ENCODE data around the gene PMVK.

- TF ChIP-seq CTCF (IDR thresholded peaks at IDR 0.05) (no peak), EP300 (IDR thresholded peaks at IDR 0.05) (no peak), POLR2A (IDR thresholded peaks at IDR 0.05) (no peak)
Measured at GRCh38 chr1:154910851-154911250, 25.7 kb downstream of the PMVK start.

Measured in tibial nerve (tissue), 4 donors.